NB4 (cell line): ENCODE data around the gene BMP5.

Experiments
- CTCF ChIP-seq: IDR thresholded peaks from one replicate; pipeline ENCODE4 v1.5.1; 2012; ENCODE audit warnings: low read depth, low read length
- MYC ChIP-seq: IDR thresholded peaks from 2 replicates; pipeline ENCODE4 v1.6.1; 2011; ENCODE audit warnings: low read depth, low read length
- POLR2A ChIP-seq: IDR thresholded peaks from 2 replicates; pipeline ENCODE4 v1.6.1; 2011; ENCODE audit warnings: mild to moderate bottlenecking; ENCODE audit not compliant: insufficient read length; ENCODE audit errors: extremely low read depth
- TF ChIP-seq, protein P1 (sequence below): IDR thresholded peaks from 2 replicates; pipeline ENCODE4 v1.6.1; 2011; ENCODE audit warnings: low read depth, low read length

- TF ChIP-seq CTCF (no peak), POLR2A (no peak), MYC (no peak)
- TF ChIP-seq, protein P1, sequence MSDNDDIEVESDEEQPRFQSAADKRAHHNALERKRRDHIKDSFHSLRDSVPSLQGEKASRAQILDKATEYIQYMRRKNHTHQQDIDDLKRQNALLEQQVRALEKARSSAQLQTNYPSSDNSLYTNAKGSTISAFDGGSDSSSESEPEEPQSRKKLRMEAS = no peak
These were observed 162.0 kb downstream of the BMP5 start for GRCh38 chr6:55713436-55713835.
